DMS153 (cell line): ENCODE measurements around the gene BARX1.

Source experiments
- DNase-seq: peaks from one replicate; lab custom pipeline; 2025; lab: John Stamatoyannopoulos, UW

The BARX1 gene

DNA sequence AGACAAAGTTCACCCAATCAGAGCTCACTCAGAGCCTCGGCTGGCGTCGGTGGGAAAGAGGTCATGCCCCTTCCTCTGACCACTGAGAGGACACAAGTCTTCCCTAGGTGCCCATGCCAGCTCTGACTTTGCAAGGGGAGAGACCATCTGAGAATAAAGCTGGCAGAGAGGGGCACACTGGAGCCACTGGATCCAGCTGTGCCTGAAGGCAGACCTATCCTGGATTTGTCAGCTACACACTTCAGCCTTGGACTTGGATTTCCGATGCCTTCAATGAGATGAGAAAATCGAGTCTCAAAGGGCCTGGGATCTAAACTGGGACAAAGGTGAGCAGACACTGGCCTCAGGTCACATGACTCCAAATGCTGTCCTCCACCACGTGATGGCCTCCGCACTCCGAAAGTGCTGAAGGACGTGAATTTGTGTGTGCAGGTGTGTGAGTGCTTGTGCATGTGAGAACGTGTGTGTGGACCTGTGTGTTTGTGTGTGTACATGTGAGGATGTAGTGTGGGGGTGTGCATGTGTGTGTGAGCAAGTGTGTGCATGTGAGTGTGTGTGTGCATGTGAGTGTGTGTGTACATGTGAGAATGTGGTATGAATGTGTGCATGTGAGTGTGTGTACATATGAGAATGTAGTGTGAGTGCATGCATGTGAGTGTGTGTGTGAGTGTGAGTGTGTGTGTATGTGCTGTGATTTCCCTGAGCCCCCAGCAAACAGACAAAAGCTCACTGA, 37.9 kb downstream of the BARX1 start:
- DNase-seq = no peak

DNA sequence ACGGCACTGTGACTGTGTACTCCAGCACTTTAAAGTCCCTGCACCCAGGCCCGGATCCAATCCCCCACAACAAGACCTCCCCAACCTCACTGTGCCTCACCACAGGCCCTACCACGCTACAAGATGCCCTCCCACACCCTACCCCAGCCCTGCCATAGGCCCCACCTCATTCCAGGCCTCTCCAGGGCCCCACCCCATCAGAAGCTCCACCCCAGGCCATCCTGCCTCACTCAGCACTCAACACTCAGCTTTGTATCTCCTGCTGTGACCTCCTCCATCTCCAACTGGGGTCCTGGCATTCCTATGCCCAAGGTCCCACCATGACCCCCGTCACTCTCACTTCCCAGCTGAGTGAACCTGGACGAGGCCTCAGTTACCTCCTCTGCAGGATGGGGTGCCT, 38.8 kb downstream of the BARX1 start:
- DNase-seq = no peak

DNA sequence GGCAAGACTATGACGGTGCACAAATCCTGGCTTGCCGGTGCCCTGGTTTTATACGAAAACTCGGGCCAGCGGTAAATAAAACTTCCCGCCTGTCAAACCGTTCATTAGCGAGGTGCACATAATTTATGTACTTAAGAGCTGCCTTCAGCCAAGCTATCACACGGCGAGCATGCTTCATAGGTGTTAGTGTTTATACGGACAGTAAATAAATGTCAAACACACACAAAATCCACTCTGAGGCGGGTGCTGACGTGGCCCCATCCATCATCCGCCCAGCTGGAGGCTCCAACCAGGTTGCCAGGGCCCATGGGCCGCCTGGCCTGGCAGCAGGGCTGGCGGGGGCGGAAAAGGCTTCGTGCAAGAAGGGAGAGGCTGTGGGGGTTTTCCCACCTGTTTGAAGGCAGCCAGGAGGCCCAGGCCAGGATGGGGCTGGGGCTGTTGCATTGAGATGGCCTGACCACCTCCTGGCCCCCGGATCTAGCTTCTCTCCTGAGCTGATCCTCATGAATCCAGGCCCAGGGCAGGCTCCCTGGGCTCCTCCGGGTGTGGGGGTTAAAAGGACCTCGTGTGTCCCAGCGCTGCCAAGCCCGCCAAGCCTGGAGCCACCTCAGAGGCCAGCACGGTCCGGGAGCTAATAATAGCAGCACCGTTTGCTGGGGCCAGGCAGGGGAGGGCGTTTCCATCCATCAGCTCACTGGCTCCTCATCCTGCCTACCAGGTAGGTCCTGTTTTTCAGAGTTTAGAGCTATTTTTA, 43.2 kb downstream of the BARX1 start:
- DNase-seq = peak; percentile 63

DNA sequence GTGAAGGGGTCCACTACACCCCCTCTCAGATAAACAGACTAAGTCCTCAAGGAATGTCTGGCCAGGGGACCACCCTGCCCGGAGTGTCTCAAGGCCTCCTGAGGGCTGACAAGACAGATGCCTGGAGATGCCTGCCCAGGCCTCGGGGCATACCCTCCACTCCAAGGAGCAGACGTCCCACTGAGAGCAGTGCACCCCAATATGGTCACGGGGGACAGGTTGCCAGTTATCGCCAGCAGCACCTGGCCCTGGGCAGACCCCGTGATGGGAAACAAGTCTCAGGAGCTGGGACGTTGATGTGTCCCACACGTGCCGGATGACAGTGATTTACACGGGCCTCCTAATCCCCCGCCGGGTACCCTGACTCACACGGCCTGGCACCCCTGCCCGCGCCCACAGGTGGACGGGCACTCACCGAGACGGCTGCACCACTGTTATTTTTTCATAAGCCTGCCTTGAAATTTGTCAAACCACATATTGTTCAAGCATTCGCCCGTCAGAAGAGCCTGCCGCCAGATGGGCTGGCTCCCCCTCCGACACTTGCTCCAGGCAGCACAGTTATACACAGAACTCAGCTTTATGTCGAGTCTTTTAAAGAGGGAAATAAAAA, 43.9 kb downstream of the BARX1 start:
- DNase-seq = no peak

DNA sequence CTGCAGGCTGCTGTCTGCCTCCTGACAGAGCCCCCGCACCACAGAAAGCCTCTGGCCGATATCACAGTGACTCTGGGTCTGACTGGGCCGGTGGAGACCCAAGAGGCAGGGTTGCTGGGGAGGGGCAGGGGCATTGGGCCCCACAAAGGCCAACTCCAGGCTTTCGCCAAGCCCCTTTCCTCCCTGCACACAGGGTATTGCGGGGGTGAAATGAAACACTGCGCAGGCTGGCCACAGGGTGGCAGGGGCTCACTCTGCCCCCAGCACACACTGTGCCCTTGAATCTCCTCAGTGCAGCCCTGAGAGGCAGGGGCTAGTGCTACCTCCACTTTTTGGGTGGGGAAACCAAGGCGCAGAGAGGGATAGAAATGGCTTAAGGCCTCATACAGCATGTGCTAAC, 44.6 kb downstream of the BARX1 start:
- no peak for DNase-seq

DNA sequence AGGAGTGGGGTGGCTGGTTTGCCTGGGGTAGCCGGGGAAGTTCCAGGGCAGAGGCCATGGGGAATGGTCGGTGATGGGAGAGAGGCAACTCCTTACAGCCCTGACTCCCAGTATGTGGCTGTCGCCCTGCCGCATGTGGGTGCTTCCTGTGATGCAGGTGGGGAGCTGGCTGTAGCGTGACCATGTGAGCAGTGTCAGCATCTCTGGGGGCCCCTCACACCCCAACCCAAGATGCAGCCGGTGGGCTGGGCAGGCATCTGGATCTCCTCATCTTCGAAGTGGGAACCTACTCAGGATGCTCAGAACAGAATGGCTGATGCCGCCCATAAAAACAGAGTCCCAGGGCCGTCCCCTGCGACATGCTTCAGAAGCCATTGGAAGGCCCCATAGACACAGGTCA, 45.0 kb downstream of the BARX1 start:
- DNase-seq = no peak

DNA sequence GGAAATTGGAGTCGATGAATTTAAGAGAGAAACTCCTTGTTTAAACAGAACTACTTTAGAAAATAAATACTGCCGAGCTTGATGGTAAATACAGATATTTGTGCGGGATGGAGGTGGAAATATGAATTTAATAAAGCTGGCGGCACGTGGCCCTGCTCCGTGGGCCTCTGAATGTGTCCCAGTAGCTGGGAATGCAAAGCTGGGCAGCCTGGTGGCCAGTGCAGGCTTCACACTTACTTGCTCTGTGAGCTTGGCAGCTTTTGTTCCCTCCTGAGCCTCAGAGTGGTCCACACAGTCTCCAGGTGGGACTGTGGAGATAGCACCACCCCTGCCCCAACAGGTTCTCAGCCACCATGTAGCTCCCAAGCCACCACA, 45.9 kb downstream of the BARX1 start:
- DNase-seq = no peak

DNA sequence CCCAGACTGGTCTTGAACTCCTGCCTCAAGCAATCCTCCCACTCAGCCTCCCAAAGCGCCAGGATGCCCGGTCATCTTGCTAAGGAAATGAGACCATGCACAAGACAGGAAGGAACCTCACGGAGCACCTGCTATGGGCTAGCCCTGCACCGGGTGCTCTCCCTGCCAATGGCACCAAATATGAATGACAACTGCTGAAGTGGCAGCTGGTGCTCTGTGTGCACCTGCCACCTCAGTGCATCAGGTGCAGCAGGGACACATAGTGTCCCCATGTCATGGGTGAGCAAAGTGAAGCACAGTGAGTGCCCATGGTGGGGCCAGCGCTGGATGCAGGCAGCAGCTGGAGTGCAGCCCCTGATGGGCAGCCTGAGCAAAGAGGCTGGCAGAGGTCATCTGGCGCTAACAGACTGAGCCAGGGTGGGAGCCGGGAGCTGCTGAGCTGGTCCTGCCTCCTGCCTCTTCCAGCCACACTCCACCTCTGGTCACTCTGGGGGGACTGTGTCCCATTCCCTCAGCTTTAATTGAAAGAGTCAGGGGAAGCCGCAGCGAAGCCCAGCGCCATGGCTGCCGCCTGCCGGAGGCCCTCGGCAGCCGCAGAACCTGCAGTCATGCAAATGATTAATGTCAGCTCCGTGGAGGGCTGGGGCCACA, 46.4 kb downstream of the BARX1 start:
- DNase-seq = peak; percentile 93

DNA sequence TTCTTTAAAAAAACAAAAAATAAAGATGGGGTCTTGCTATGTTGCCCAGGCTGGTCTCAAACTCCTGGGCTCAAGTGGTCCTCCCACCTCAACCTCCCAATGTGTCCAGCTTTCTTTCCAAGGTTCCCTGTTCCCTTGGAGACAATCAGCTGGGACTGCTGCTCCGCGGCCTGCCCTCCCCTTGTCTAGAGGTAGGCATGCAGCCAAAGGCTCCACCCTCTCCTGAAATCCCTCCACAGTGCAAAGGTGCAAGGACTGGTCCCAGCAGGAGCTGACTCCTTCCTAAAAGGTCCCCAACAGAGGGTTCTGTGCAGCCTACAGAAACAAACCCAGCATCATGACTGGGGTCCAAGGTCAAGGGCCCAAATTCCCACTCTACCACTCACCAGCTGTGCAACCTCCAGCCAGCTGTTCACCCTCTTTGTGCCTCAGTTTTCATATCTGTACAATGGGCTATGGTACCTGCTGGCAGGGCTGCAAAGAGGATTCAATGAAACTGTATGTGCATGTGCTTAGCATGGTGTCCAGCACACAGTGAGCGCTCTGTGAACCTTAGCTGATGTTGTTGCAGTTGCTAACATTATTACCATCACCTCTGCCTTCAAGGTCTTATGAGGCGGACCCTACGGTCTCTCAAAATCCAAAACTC, 47.5 kb downstream of the BARX1 start:
- no peak for DNase-seq

DNA sequence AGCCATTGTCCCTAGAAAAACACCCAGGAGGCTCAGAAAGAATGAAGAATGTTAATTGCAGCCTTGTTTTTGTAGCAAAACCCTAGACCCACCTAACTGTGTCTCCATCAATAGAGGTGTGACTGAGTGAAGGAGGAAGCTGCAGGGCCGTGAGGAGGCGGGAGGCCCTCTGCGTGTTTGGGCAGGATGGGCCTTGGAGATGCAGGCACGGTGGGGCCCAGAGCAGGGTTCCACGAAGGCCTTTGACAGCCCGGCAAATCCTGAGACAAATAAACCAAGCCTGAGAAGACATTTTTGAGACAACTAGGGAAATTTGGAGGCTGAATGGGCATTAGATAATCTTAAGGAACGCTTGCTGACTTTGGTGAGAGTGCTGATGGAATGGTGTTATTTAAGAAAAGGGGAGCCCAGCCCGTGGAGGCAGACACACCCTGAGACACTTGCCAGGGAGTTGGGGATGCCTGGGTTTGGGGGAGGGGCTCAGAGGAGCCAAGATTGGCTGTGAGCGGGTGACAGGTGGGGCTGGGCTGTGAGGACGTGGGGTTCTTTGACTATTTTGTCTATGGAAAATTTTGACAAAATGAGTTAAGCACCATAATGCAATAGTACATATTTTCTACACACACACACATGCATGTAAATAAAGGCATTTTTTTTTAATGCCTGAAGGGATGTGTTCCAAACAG, 48.8 kb downstream of the BARX1 start:
- DNase-seq = no peak

DNA sequence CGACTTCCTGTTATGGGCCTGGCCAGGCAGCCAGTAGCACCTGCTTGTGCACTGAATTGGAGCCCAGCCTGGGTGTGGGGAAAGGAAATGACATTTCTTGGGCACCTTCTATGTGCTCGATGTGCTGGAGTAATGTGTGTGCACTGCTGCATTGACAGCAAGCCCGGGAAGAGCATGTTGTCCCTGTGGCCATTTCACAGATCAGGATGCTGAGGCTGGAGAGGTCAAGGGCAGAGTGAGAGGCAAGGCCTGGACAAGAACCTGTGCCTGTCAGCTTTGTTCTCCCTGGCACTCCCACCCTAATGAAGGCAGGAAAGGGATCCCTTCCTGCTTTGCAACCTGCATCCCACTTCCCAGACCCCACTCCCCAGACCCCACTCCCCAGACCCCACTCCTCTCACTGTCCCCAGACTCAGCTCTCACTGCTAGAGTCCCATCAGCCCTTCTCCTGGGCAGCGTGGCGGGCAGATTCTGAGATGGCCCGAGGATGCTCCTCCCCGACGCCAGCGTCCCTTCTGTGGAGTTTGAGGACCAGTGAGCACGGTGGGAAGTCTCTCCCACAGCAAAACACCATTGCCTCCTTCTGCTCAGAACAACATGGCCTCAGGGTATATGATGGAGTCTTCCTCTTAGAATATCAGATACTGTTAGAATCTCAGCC, 49.6 kb downstream of the BARX1 start:
- no peak for DNase-seq

DNA sequence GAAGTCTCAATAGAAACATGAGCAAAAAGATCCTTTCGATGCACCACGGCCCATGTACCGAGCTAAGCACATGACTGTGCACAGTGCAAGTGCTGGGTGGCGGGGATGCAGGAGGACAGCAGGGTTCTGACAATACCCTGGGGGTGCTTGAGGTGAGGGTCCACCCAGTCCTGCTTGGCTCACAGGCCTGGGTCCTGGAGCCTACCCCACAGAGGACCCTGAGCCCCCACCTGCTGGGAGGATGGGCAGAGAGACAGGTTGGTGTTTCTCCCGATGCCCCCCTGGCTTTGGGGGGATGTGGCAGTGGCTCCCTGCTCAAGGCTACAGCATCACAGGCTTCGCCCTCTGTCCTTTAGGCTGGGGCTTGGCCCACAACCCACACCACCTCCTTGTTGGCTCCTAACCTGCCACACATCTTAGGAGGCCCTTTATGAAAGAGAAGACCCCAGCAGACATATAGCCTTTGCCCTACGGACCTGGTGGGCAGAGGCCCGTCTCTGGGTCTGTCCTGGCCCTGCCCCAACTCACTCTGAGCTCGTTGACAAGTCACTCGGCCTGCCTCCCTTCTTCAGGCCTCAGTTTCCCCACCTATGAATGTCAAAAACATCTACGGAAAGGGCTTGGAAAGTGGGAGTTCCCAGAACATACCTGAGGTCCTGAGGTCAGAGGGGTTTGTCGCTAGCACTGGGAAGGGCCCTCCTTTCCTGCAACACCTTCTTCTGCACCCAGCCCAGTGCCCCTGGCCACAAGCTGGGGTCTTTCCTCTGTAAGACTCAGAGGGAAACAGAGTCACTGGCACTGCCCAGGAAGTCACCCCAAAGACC, 50.3 kb downstream of the BARX1 start:
- DNase-seq = no peak

DNA sequence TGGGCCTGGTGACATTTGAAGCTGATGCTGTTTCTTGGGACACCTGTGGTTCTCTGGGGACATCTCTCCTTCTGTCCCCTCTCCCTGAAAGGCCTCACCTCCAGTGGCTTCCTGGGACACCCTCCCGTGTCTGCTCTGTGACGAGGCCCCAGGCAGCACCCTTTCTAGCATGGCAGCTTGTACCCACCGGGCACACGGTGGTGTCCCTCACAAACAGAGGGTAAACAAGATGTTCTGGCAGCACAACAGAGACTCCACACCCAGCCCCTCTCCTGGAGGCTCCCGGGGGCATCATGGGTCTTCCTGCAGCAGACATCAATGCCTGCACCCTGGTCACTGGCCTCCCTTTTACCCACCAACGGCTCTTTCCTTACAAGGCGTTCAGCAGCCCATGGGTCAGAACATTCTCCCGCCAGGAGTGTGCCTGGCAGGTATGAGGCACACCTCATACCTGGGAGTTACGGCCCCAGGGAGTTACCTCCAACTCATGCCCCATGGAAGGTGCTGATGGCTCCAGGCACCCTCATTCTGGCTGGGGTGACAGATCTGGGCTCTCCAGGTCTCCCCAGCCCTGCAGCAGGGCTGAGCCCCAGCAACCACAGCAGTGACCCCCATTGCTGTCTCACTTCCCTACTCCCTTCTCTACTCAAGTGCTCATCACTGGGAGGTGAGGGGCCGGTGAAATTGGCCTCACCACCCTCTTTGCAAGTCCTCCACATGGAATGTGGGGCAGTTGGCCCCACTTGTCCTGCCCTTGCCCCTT, 51.1 kb downstream of the BARX1 start:
- no peak for DNase-seq

DNA sequence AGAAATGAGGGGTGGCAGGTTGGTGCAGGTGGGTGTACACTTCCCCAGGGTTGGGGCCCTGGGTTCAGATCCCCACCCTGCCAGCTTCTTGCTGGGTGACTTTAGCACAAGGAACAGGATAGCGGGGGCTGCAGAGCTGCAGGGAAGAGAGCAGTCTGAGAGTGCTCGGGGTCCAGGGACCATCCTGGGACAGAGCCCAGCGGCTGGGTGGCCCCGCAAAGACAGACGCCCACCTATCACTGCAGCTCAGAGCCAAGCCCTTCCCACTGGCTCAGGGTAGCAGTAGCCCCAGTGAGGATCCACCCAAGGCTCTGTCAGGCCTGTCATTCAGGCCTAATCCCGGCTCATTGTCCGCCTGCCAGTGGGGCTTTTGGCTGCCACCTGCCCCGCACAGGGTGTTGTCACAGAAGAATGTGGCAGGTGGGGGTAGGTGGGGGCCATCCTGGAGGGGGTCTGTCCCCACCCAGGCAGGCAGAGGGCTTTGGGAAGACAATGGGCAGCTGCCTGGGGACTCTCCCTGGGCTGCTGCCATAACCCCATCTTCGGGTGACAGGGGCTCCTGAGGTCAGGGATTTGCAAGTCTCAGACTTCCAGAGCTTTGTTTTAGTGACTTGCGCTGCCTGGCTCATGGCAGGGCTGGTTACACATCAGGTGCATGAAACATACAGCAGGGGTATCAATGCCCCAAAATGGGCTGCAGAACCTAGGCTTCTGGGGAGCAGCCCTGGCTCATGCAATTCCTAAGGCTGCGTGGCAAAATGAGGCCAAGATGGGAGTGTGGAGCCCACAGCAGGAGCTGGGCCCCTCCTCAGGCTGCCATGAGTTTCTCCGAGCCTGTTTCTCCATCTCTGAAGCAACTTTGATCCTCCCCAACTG, 52.1 kb downstream of the BARX1 start:
- no peak for DNase-seq

DNA sequence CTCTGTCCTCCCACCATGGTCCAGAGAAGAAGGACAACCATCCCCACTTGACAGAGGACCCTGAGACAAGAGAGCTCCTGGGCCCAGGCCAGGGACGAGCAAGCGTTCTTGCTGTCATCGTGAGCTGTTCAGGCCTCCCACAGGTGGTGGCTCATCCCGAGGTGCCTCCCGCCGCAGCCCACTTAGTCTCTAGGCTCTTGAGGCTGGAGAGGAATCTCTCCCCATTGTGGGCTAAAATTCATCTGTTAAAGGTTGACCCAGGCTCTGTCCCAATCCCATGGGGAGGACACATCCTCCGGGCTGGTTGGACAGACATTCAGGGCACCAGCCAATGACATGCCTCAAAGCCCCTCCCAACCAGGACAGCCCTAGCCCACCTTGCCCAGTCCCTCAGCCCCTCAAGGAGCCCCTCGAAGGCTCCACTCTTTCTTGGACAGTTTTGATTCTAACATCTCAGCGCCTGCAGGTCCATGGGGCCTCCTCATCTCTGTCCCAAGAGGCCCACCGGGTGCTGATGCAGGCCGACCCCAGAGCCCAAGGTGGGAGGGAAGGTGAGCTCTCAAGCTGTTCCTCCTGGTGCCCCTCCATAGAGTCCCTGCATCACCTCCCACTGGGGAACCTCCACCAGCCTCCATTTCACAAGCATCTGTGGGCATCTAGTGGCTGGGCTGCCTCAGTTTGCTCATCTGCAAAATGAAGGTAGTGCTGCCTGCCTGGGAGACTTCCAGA, 52.9 kb downstream of the BARX1 start:
- DNase-seq = no peak
